CD4-positive, alpha-beta T cell (primary cell): ENCODE measurements around the gene MEF2A. TPM values are rescaled to one million over a fixed set of nuclear protein-coding genes. Genes with fewer than 3 reads are reported as not detected.
A peak's percentile ranks its signal among the peaks of the same experiment; 100 is the strongest.
"Not testable (repeated sequence)": the region's sequence is repeated elsewhere in the genome, so short reads cannot be mapped to it uniquely, and the experiment has no call there.

Source experiments
- ATAC-seq: fragments of 200-7000 bp; cut with Tn5 transposase; one replicate; pipeline ENCODE4 v1.10.0; 2022; ENCODE audit warnings: mild to moderate bottlenecking; ENCODE audit not compliant: poor library complexity
- CTCF ChIA-PET: fragments of 350-600 bp; sonication (Branson Sonifier 250); formaldehyde crosslinking; loops from one replicate; lab custom pipeline; 2021; ENCODE audit warnings: antibody characterized with exemption, inconsistent platforms; lab: Charles Lee
- POLR2A ChIA-PET: fragments of 350-600 bp; sonication (Branson Sonifier 250); formaldehyde crosslinking; loops from one replicate; lab custom pipeline; 2021; ENCODE audit warnings: antibody characterized with exemption, inconsistent platforms; lab: Charles Lee
- DNase-seq, 14 experiments: peaks; one replicate each; pipeline ENCODE4 v3.0.0-alpha.2; 2013 to 2020; ENCODE audit warnings: mixed read lengths in 2 of 14
- H3K27ac ChIP-seq, 2 donors: one replicate each; pipeline versions ENCODE4 v1.5.1 to v1.7.0; 2013; ENCODE audit warnings: low read length in 2 of 2, low read depth in 1 of 2, mild to moderate bottlenecking in 1 of 2
- H3K27me3 ChIP-seq, 2 experiments: 1 replicate in 1 of 2; 2 replicates in 1 of 2; pipeline versions ENCODE4 v1.6.1 to v1.7.0; 2013; ENCODE audit warnings: low read length in 2 of 2, control low read depth in 1 of 2, mild to moderate bottlenecking in 1 of 2, moderate library complexity in 1 of 2; ENCODE audit not compliant: insufficient read depth in 2 of 2, control insufficient read depth in 1 of 2
- H3K36me3 ChIP-seq: one replicate; pipeline ENCODE4 v1.6.1; 2013; ENCODE audit warnings: low read length, control low read depth; ENCODE audit not compliant: insufficient read depth
- H3K4me1 ChIP-seq: one replicate; pipeline ENCODE4 v1.6.1; 2013; ENCODE audit warnings: low read length, control low read depth; ENCODE audit not compliant: insufficient read depth
- H3K4me3 ChIP-seq: one replicate; pipeline ENCODE4 v1.5.1; 2013; ENCODE audit warnings: mild to moderate bottlenecking, low read length, moderate library complexity
- H3K9me3 ChIP-seq, 2 experiments: 1 replicate in 1 of 2; 2 replicates in 1 of 2; pipeline versions ENCODE4 v1.6.1 to v1.7.0; 2013; ENCODE audit warnings: low read length in 2 of 2, mild to moderate bottlenecking in 2 of 2, control low read depth in 1 of 2, moderate library complexity in 1 of 2; ENCODE audit not compliant: control insufficient read depth in 1 of 2, insufficient read depth in 1 of 2
- H3K27ac Mint-ChIP-seq: one replicate; pipeline ENCODE4 v1.8.0; 2020; ENCODE audit warnings: mixed read lengths
- H3K27me3 Mint-ChIP-seq: one replicate; pipeline ENCODE4 v1.8.0; 2021; ENCODE audit warnings: mixed read lengths
- H3K36me3 Mint-ChIP-seq: one replicate; pipeline ENCODE4 v1.8.0; 2021; ENCODE audit warnings: low read depth, mixed read lengths
- H3K4me1 Mint-ChIP-seq: one replicate; pipeline ENCODE4 v1.8.0; 2021; ENCODE audit warnings: low read depth, mixed read lengths
- H3K4me3 Mint-ChIP-seq: one replicate; pipeline ENCODE4 v1.8.0; 2020; ENCODE audit warnings: mild to moderate bottlenecking, mixed read lengths
- H3K9me3 Mint-ChIP-seq: one replicate; pipeline ENCODE4 v1.8.0; 2020; ENCODE audit warnings: mixed read lengths
- intact Hi-C, 2 experiments: fragments of 100-400 bp; cut with DNase I in 1 of 2; cut with micrococcal nuclease in 1 of 2; formaldehyde crosslinking; loops; one replicate each; pipeline versions ENCODE4 v1.15.1 to v1.9.0; 2023 to 2025; cut with DNase I, micrococcal nuclease
- polyA plus RNA-seq, 2 donors: library from polyadenylated mRNA; unstranded; fragments of 120-200 nt; gene quantifications; one replicate each; pipeline ENCODE4 v1.2.1, GENCODE V29; 2013
- total RNA-seq, 174 experiments: library from RNA in 2 of 174; stranded (reverse) in 2 of 174; gene quantifications; one replicate each; pipeline ENCODE4 v1.2.3 and lab custom pipeline; 2021 to 2026
- TF ChIP-seq, protein P1 (sequence below): fragments of 200-600 bp; IDR thresholded peaks from one replicate; pipeline ENCODE4 v1.8.0; 2022; ENCODE audit warnings: antibody characterized with exemption, mild to moderate bottlenecking

MEF2A gene
- total RNA-seq (10 to 100 TPM; 23.2 to 24.9 TPM), total RNA-seq (lab: John Stamatoyannopoulos, UW) (24.3 to 79.7 (median 50.6) reads per million in 172 experiments)
- polyA plus RNA-seq (2013, experiment 1 of 2): 26.9 TPM
- 30.5 TPM for polyA plus RNA-seq (2013, experiment 2 of 2)

DNA sequence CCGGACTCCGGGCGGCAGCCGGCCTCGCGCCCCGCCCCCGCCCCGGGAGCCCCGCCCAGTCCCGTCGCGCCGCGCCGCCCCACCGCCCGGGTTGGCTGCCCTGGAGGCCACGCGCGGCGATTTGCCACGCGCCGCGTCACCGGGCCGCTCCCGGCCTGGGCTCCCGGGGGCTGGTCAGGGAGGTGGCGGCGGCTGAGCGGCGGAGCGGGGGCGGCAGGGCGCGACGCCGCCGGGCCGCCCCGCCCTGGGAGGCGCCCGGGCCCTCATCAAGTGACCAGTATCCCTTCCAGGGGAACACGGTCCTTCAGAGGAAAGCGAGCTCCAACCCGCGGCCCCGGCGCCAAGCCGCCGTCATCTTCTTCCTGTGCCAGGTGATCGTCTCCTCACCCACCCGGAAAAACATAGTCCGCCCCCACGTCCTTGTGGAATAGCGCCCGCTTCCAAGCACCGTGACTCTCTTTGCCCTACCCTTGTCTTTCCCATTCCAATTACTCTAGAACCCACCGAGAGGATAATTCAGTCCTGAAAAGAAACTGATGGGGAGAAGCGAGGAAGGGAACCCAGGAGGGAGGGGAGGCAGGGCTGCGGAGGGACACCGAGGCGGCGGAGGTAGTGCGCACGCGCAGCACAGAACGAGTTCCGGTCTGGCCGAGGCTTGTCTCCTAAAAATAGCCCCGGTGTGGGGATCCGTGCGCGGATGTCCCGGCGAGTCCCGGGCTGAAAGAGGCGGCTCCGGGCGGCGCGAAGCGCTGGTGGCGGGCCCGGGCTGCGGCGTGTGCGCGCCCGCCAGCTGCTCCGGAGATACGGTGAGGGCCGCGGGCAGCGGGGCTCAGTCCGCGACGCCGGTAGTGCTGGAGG, at the start of gene MEF2A:
MEF2A (plus strand) TSS at position 686 of the 858 bp plus-strand sequence. CDS start 67,136 bp downstream, outside the sequence.
- TF ChIP-seq, protein P1, sequence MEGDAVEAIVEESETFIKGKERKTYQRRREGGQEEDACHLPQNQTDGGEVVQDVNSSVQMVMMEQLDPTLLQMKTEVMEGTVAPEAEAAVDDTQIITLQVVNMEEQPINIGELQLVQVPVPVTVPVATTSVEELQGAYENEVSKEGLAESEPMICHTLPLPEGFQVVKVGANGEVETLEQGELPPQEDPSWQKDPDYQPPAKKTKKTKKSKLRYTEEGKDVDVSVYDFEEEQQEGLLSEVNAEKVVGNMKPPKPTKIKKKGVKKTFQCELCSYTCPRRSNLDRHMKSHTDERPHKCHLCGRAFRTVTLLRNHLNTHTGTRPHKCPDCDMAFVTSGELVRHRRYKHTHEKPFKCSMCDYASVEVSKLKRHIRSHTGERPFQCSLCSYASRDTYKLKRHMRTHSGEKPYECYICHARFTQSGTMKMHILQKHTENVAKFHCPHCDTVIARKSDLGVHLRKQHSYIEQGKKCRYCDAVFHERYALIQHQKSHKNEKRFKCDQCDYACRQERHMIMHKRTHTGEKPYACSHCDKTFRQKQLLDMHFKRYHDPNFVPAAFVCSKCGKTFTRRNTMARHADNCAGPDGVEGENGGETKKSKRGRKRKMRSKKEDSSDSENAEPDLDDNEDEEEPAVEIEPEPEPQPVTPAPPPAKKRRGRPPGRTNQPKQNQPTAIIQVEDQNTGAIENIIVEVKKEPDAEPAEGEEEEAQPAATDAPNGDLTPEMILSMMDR: no peak
- H3K4me3 Mint-ChIP-seq: peak within 1 kb of the TSS; percentile 97
- H3K4me1 Mint-ChIP-seq: peaks cover 57% of the 10 kb centered on the region
- Histone ChIP-seq H3K27ac (peak within 1 kb of the TSS; percentile 86 to 94), H3K36me3 (no peaks in the 10 kb centered on the region), H3K4me3 (peak within 1 kb of the TSS; percentile 97), H3K4me1 (peaks cover 22% of the 10 kb centered on the region), H3K9me3 (no peaks in the 10 kb centered on the region), H3K27me3 (no peaks in the 10 kb centered on the region)
- POLR2A ChIA-PET: interaction anchor here (0.6 to 3.1 kb wide), 17 partner anchors 14 to 315 kb away, joined by 3 to 17 read pairs (median 3); partner anchors contain the start of genes LRRC28 and LYSMD4
- intact Hi-C loops: loop anchor here (1.0 to 10.0 kb wide), 7 partner anchors 68 to 1039 kb away; partner anchors contain the start of genes ASB7 (in 1 of the 2), IGF1R (in 1 of the 2), LINS1 (in 1 of the 2) and LYSMD4 (in 1 of the 2)
- peaks cover 16% of the 10 kb centered on the region for H3K36me3 Mint-ChIP-seq
- DNase-seq: peak; percentile 84 to 96 (median 88)
- CTCF ChIA-PET: interaction anchor here (2.0 kb wide), 1 partner anchor 138 kb away, joined by 7 read pairs; no protein-coding TSS in a partner anchor
- no peaks in the 10 kb centered on the region for H3K27me3 Mint-ChIP-seq
- no peaks in the 10 kb centered on the region for H3K9me3 Mint-ChIP-seq
- H3K27ac Mint-ChIP-seq: peak within 1 kb of the TSS; percentile 96
- ATAC-seq: peak; percentile 69

DNA sequence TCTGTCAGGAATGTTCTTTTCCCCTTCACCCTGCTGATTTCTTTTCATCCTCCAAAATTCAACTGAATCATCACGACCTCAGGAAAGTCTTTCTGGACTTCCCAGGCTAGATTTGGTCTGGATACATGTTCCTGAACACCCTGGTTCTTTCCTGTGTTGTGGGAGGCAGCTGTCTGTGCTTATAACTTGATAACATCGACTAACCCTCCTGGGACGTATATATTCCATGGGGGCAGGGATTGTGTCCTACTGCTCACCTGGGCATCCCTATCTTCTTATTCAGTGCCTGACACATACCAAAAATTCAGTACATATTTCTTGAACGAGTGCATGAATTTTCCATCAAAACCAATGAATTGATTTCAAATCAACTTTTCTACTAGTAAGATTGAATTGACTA, 47.6 kb upstream of the MEF2A start:
- no peak overlapping the region for H3K27ac ChIP-seq
- no peaks in the 10 kb centered on the region for H3K4me1 ChIP-seq
- TF ChIP-seq, protein P1: no peak
- no peak for DNase-seq
- no peaks in the 10 kb centered on the region for H3K27me3 ChIP-seq
- Mint-ChIP-seq H3K27me3 (no peaks in the 10 kb centered on the region), H3K4me1 (no peaks in the 10 kb centered on the region), H3K36me3 (no peaks in the 10 kb centered on the region), H3K4me3 (no peak overlapping the region), H3K9me3 (no peaks in the 10 kb centered on the region), H3K27ac (no peak overlapping the region)
- ChIA-PET POLR2A (no interaction called here), CTCF (no interaction called here)
- no peak overlapping the region for H3K4me3 ChIP-seq
- ATAC-seq: no peak
- intact Hi-C loops: no loop called here
- H3K36me3 ChIP-seq: no peaks in the 10 kb centered on the region
- H3K9me3 ChIP-seq: no peaks in the 10 kb centered on the region

DNA sequence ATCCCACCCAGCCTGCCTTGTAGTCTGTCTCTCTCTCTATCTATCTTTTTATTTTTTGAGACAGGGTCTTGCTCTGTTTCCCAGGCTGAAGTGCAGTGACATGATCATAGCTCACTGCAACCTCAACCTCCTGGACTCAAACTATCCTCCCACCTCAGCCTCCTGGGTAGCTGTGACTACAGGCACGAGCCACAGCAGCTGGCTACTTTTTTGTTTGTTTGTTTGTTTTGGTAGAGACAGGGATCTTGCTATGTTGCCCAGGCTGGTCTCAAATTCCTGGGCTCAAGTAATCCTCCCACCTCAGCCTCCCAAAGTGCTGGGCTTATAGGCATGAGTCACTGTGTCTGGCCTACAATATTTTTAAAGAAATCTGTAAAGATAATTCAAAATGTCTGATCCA, 46.4 kb upstream of the MEF2A start:
- H3K27ac Mint-ChIP-seq, H3K36me3 Mint-ChIP-seq, H3K27me3 ChIP-seq, H3K27me3 Mint-ChIP-seq, H3K4me3 ChIP-seq, H3K9me3 ChIP-seq, intact Hi-C loops, ATAC-seq, H3K36me3 ChIP-seq, H3K27ac ChIP-seq, H3K9me3 Mint-ChIP-seq, H3K4me3 Mint-ChIP-seq, H3K4me1 Mint-ChIP-seq, CTCF ChIA-PET, H3K4me1 ChIP-seq, DNase-seq, POLR2A ChIA-PET: not testable (repeated sequence)
